GM19467 (cell line): Measurements from ENCODE around the gene VDAC2.

Experiments used
- ATAC-seq: cut with Tn5 transposase; IDR thresholded peaks from one replicate; pipeline ENCODE4 v1.9.1; 2021; ENCODE audit warnings: mild to moderate bottlenecking, moderate library complexity; ENCODE audit not compliant: unreplicated experiment

Gene VDAC2

GRCh38 chr10:75247797-75248196, 37.2 kb downstream of the VDAC2 start:
- no peak for ATAC-seq

DNA sequence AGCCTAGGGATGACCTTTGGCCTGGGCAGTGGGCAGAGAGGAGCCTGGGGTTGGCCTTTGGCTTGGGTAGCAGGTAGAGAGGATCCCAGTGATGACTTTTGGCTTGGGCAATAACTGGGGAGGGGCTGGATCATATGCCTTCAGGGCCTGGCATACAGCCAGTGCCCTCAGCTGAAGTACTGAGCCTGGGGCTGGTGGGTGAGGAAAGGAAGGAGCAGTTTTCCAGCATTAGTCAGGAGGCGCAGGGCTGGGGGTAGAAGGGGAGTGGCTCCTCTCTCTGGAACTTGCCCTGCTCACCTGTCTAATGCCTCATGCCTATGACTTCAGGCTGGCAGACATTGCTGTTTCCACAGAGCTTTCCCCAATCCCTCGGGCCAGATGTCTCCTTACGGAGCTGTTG, 40.3 kb downstream of the VDAC2 start:
- ATAC-seq, result no peak

GRCh38 chr10:75253281-75254220, 43.0 kb downstream of the VDAC2 start:
- no peak for ATAC-seq

DNA sequence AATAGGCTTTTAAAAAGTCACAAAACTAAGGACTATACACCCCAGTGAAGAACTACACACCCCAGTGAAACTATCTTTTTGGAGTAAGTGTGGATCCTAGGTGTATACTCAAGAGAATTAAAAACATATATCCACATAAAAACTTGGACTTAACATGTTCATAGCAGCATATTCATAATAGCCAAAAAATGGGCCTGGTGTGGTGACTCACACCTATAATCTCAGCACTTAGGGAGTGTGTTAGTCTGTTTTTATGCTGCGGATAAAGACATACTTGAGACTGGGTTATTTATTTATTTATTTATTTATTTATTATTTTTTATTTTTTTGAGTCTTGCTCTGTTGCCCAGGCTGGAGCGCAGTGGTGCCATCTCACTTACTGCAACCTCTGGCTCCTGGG, 44.1 kb downstream of the VDAC2 start:
- no peak for ATAC-seq

DNA sequence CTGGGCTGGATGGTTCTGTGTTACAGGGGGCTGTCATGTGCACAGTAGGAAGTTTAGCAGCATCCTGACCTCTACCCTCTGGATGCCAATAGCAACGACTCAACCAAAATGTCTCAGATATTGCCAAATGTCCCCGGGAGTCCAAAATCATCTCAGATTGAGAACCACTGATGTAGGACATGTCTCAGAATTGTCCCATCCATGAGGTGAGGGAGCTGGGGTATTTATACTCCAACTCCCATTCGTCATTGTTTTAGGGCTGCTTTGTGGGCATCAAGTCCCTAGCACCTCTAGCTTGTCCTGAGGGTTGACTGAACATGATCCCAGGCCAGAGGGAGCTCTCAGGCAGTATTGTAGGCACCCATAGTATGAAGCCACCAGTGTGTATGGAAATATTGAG, 50.4 kb downstream of the VDAC2 start:
- ATAC-seq, result no peak

- no peak for ATAC-seq
Observed at GRCh38 chr10:75261813-75262705, 51.5 kb downstream of the VDAC2 start.

GRCh38 chr10:75263806-75264205, 53.2 kb downstream of the VDAC2 start:
- no peak for ATAC-seq

- ATAC-seq, result no peak
Observed at GRCh38 chr10:75265856-75266255, 55.3 kb downstream of the VDAC2 start.

- no peak for ATAC-seq
Observed at GRCh38 chr10:75266945-75267344, 56.3 kb downstream of the VDAC2 start.

- no peak for ATAC-seq
Observed at GRCh38 chr10:75269605-75270004, 59.0 kb downstream of the VDAC2 start.

GRCh38 chr10:75272094-75272493, 61.5 kb downstream of the VDAC2 start:
- no peak for ATAC-seq

DNA sequence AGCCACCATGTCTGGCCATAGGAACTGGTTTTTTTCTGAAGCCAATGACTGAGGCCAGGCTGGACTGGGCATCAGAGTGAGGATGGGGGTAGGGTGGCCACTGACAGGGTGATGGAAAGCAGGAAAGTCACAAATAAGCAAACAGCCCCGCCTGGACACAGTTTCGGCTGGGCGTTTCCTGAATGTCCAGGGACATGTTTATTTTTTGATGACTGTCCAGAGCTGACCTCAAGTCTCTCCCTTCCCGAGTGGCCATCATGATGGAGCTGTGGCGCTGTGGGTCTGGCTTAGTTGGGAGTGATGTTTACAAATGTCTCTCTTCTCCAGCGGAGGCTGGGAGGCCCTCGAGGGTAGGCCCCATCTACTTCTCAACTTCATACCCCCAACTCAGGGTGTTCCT, 62.3 kb downstream of the VDAC2 start:
- no peak for ATAC-seq

- no peak for ATAC-seq
Observed at GRCh38 chr10:75276069-75276872, 65.7 kb downstream of the VDAC2 start.

GRCh38 chr10:75280236-75280635, 69.6 kb downstream of the VDAC2 start:
- ATAC-seq, result no peak
